ENCODE data around the gene NAV2.

Gene NAV2

DNA sequence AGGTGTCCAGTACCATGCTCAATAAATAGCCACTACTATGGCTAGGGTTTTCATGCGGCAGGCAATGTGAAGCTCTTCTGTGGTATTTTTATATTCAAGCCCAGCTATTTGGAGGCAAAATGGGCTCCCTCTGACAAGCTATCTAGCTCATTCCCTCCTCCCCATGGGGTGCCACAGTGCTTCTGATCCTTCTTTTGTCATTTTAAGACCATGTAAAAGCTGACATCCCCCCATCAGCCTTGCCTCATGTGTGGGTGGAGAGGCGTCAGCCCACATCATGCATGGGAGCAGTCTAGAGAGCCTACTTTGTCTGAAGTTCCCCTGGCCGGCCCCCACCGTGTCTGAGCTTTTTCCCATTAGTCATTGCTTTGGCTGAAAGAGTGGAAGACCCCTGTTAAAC lies 59.8 kb downstream of the NAV2 start:
- no peak for DNase-seq (ENCODE audit: low read depth)
- no peak overlapping the region for H3K4me3 ChIP-seq (ENCODE audit: low read length)
- TF ChIP-seq, protein P1, sequence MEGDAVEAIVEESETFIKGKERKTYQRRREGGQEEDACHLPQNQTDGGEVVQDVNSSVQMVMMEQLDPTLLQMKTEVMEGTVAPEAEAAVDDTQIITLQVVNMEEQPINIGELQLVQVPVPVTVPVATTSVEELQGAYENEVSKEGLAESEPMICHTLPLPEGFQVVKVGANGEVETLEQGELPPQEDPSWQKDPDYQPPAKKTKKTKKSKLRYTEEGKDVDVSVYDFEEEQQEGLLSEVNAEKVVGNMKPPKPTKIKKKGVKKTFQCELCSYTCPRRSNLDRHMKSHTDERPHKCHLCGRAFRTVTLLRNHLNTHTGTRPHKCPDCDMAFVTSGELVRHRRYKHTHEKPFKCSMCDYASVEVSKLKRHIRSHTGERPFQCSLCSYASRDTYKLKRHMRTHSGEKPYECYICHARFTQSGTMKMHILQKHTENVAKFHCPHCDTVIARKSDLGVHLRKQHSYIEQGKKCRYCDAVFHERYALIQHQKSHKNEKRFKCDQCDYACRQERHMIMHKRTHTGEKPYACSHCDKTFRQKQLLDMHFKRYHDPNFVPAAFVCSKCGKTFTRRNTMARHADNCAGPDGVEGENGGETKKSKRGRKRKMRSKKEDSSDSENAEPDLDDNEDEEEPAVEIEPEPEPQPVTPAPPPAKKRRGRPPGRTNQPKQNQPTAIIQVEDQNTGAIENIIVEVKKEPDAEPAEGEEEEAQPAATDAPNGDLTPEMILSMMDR (IDR thresholded peaks at IDR 0.05; ENCODE audit: insufficient read depth, low read depth, low read length, missing control alignments) = no peak

DNA sequence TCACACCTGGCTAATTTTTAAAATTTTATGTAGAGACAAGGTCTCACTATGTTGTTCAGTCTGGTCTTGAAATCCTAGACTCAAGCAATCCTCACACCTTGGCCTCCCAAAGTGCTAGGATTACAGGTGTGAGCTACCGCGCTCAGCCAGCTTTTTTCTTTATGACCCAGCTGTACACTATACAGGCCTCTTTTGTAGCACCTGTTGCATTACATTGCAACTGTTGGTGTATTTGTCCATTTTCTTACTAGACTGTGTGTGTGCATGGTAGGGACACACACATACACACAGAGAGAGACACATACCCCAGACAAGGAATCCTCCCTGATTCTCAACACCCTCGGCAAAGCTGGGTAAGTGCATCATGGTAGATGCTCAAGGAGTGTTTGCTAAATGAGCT lies 61.7 kb downstream of the NAV2 start:
- H3K4me3 ChIP-seq (ENCODE audit: low read length) = no peak overlapping the region
- no peak for DNase-seq (ENCODE audit: low read depth)
- TF ChIP-seq, protein P1 (IDR thresholded peaks at IDR 0.05; ENCODE audit: insufficient read depth, low read depth, low read length, missing control alignments) = no peak

DNA sequence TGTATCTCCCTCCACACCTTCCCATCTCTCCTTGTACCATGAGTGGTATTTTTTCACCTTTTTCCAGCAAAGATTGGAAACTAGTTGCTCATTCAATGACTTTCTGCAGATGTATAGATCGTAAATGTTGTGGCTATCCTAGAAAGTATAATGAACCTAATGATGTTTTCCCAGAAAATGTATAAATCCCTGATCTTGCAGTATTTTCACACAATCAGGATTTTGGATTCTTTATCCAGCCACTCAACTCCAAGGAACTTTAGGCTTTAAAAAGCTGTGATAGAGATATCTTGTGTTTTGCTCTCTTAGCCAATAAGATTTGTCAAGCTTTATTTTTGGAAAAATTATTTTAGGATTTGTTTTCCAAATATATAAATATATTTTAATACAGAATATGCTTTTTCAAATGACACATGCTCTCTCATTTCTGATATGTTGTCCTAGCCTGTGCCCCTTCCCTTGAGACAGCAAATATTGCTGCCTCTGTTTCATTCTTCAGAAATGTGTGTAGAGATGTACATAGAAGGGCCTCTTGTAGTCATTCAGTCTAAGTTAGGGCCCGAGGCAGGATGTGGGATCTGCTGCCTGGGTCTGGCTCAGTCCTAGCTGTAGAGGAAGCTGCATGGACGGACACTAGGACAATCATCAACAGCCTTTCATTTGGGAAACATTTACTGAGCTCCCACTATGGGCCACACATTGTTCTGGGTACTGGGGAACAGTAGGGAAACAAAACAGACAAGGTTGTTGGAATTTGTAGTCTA lies 62.4 kb downstream of the NAV2 start:
- no peak for DNase-seq (ENCODE audit: low read depth)
- no peak overlapping the region for H3K4me3 ChIP-seq (ENCODE audit: low read length)
- TF ChIP-seq, protein P1 (IDR thresholded peaks at IDR 0.05; ENCODE audit: insufficient read depth, low read depth, low read length, missing control alignments) = no peak

DNA sequence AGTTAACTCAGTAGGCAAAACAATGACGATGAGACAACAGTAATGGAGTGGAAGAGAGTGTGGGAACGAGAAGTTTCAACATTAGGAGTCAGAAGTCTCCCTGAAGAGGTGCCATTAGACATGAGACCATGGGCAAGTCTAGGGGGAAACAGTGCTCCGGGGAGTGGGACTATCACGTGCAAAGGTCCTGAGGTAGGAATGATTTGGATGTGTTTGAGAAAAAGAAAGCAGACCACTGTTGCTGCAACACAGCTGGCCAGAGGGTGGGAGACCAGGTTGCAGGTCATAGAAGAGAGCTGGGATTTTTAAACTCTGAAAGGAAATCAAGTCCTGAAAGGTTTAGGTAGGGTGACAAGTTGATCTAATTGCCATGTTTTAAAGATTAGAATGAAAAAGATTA lies 63.0 kb downstream of the NAV2 start:
- DNase-seq (ENCODE audit: low read depth) = no peak
- TF ChIP-seq, protein P1 (IDR thresholded peaks at IDR 0.05; ENCODE audit: insufficient read depth, low read depth, low read length, missing control alignments) = no peak
- H3K4me3 ChIP-seq (ENCODE audit: low read length) = no peak overlapping the region

DNA sequence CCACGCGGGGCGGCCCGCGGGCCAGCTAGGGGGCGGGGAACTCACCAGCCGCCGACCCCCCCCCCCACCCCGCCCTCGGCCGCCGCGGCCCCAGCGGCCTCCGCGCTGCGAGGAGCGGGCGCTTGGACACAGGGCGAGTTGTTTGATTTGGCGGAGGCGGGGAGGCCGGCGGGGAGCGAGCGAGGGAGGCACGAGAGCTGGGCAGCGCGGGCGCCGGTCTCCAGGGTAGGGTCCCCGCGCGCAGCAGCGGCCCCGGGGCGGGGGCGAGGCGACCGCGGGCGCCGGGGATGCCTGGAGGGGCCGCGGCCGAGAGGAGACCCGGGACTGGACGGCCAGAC lies 64.4 kb downstream of the NAV2 start:
- no peak overlapping the region for H3K4me3 ChIP-seq (ENCODE audit: low read length)
- TF ChIP-seq, protein P1 (IDR thresholded peaks at IDR 0.05; ENCODE audit: insufficient read depth, low read depth, low read length, missing control alignments) = no peak
- no peak for DNase-seq (ENCODE audit: low read depth)

- no peak overlapping the region for H3K4me3 ChIP-seq (ENCODE audit: low read length)
- TF ChIP-seq, protein P1 (IDR thresholded peaks at IDR 0.05; ENCODE audit: insufficient read depth, low read depth, low read length, missing control alignments) = no peak
- peak; percentile 60 for DNase-seq (ENCODE audit: low read depth)
Measured at GRCh38 chr11:19777377-19778102, 64.9 kb downstream of the NAV2 start.
